ENCODE results near the gene SLC6A11. TPM values are rescaled to one million over a fixed set of nuclear protein-coding genes. Genes with fewer than 3 reads are reported as not detected.

The SLC6A11 gene
- total RNA-seq, 4 donors from 2014 or later, result 0.30 to 0.44 (median 0.42) TPM; not detected in 1

DNA sequence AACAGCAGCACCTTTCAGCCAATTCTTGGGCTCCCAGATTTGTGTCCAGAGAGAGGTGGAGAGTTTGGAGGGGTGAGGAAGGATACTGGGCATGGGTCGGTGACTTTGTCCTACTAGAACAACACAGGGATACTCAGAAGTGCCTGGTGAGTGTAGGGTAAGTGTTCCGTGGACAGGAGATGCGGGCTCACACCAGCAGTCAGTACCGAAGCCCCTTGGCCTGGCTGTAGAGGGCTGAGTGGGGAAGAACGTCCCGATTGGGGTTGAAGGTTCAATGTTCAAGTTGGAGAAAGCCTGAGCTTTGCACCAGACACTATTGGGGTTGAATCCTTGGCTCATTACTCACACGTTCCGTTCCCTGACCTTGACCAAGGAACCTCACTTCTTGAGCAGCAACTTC is 40.8 kb upstream of the SLC6A11 start:
- Histone ChIP-seq H3K27me3 (peaks cover 0 to 17% of the 10 kb centered on the region in 2 donors), H3K9me3 (peaks cover 0 to 19% (median 0%) of the 10 kb centered on the region in 4 donors), H3K4me1 (no peaks in the 10 kb centered on the region), H3K36me3 (no peaks in the 10 kb centered on the region), H3K27ac (no peak overlapping the region), H3K4me3 (no peak overlapping the region)
- no peak for DNase-seq (ENCODE audit: low spot score in 2 of 2)
- WGBS, 2 donors, result 78 to 81% methylated on average over 8 of the region's 8 CpGs
- TF ChIP-seq, protein P1, sequence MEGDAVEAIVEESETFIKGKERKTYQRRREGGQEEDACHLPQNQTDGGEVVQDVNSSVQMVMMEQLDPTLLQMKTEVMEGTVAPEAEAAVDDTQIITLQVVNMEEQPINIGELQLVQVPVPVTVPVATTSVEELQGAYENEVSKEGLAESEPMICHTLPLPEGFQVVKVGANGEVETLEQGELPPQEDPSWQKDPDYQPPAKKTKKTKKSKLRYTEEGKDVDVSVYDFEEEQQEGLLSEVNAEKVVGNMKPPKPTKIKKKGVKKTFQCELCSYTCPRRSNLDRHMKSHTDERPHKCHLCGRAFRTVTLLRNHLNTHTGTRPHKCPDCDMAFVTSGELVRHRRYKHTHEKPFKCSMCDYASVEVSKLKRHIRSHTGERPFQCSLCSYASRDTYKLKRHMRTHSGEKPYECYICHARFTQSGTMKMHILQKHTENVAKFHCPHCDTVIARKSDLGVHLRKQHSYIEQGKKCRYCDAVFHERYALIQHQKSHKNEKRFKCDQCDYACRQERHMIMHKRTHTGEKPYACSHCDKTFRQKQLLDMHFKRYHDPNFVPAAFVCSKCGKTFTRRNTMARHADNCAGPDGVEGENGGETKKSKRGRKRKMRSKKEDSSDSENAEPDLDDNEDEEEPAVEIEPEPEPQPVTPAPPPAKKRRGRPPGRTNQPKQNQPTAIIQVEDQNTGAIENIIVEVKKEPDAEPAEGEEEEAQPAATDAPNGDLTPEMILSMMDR (IDR thresholded peaks at IDR 0.05), result no peak
- TF ChIP-seq EP300 (IDR thresholded peaks at IDR 0.05), result no peak
- TF ChIP-seq POLR2A (IDR thresholded peaks at IDR 0.05), result no peak

DNA sequence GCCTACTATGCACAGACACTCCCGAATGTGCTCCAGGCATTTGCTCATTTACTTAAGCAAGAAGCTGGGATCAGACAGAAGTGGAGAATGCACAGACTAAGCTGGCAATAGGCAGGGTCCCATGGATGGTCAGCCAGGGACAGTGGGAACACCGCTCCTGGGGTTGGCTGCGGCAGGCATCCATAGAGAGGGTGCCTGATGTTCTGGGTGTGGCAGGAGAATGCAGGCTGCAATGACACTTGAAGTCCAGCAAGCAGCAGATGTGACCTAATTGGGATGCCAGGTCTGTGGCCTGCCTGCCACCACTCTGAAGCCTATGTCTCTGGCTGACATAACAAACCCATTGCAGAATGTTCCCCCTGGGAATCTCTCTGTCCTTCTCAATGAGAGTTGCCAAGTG is 40.2 kb upstream of the SLC6A11 start:
- Histone ChIP-seq H3K36me3 (no peaks in the 10 kb centered on the region), H3K27ac (no peak overlapping the region), H3K4me1 (no peaks in the 10 kb centered on the region), H3K4me3 (no peak overlapping the region), H3K9me3 (peaks cover 0 to 19% (median 0%) of the 10 kb centered on the region in 4 donors), H3K27me3 (peaks cover 0 to 17% of the 10 kb centered on the region in 2 donors)
- WGBS, 2 donors, result 86 to 90% methylated on average over 3 of the region's 3 CpGs
- DNase-seq (ENCODE audit: low spot score in 2 of 2), result no peak
- TF ChIP-seq, protein P1 (IDR thresholded peaks at IDR 0.05), result no peak
- TF ChIP-seq EP300 (IDR thresholded peaks at IDR 0.05) (no peak), POLR2A (IDR thresholded peaks at IDR 0.05) (no peak)

DNA sequence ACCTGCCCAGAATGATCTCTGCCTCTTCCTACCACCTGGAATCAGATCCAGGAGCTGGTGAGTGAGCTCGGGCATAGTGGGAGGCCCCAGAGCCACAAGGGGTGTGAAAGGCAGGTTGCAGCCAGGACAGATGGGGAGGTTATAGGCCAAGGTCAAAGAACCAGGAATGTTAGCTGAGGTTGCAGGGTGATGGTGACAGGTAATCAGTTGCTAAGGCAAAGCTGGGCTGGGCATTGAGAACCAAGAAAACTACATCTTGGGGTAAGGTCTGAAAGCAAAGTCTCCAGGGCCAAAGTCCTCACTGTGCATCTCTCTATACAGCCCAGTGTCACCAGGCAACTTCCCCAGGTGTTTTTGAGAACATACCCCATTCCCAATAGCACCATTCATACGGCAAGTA is 38.4 kb upstream of the SLC6A11 start:
- Histone ChIP-seq H3K27me3 (peaks cover 0 to 8% of the 10 kb centered on the region in 2 donors), H3K9me3 (peaks cover 0 to 18% (median 0%) of the 10 kb centered on the region in 4 donors), H3K36me3 (no peaks in the 10 kb centered on the region), H3K4me1 (no peaks in the 10 kb centered on the region), H3K27ac (no peak overlapping the region), H3K4me3 (no peak overlapping the region)
- no peak for TF ChIP-seq EP300 (IDR thresholded peaks at IDR 0.05)
- TF ChIP-seq, protein P1 (IDR thresholded peaks at IDR 0.05), result no peak
- TF ChIP-seq POLR2A (IDR thresholded peaks at IDR 0.05), result no peak
- WGBS, 2 donors, result 62 to 73% methylated on average over 2 of the region's 2 CpGs
- DNase-seq (ENCODE audit: low spot score in 2 of 2), result no peak

DNA sequence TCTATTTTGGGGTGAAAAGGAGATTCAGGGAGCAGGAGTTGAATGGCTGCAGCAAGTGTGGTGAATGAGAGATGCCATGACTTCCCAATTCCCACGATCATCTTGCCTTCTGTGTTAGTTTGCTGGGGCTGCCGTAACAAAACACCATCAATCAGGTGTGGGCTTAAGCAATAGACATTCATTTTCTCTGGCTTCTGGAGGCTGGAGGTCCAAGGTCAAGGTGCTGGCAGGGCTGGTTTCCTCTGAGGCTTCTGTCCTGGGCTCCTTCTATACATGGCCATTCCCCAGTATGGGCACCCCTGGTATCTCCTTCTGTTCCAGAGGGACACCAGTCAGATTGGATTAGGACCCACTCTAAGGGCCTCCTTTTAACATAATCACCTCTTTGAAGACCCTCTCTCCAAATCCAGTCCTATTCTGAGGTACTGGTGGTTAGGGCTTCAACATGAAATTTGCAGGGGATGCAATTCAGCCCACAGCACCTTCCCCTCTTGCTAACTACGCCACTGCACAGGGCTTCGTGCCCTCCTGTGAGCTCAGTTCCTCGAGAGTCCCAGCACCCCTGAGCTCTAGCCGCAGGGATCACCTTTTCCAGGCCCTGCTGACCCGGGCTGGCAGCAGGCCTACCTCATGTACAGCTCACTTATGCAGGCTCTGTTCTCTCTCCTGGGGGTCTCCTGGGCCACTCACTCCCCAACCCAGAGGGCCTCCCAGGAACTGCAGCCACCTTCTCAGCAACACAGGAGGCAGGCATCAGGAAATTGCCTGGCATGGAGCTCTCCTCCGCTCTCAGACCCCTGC is 37.3 kb upstream of the SLC6A11 start:
- 78 to 82% methylated on average over 7 to 8 of the region's 8 CpGs for WGBS, 2 donors
- Histone ChIP-seq H3K36me3 (no peaks in the 10 kb centered on the region), H3K27ac (no peak overlapping the region), H3K4me1 (no peaks in the 10 kb centered on the region), H3K4me3 (no peak overlapping the region), H3K9me3 (peaks cover 0 to 8% (median 0%) of the 10 kb centered on the region in 4 donors), H3K27me3 (peaks cover 0 to 3% of the 10 kb centered on the region in 2 donors)
- DNase-seq (ENCODE audit: low spot score in 2 of 2), result no peak
- TF ChIP-seq POLR2A (IDR thresholded peaks at IDR 0.05) (no peak), EP300 (IDR thresholded peaks at IDR 0.05) (no peak)
- TF ChIP-seq, protein P1 (IDR thresholded peaks at IDR 0.05), result no peak

DNA sequence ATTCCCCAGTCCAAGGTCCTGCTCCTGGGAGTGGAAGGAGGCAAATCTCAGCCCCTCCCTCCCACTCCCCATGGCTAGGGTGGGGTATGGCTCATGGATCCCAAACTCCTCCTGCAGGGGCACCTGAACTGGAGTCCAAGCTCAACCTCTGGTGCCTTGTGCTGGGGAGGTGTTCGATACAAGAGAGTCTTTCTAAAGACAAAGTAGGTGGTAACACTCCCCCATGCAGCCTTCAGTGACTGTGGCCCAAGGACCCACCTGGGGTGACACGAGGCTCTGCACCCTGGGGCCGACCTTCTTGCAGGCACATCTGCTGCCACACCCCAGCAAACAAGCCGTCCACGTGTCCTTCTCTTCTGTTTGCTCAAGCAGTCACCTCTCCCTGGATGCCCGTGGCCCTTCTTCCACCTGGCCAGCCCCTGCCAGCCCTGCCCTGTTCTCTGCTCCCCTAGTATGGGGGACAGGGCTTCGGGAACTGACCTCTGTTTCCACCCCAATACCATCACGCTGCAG is 36.7 kb upstream of the SLC6A11 start:
- Histone ChIP-seq H3K4me1 (no peaks in the 10 kb centered on the region), H3K4me3 (no peak overlapping the region), H3K36me3 (no peaks in the 10 kb centered on the region), H3K9me3 (peaks cover 0 to 1% (median 0%) of the 10 kb centered on the region in 4 donors), H3K27ac (no peak overlapping the region), H3K27me3 (no peaks in the 10 kb centered on the region)
- TF ChIP-seq POLR2A (IDR thresholded peaks at IDR 0.05) (no peak), EP300 (IDR thresholded peaks at IDR 0.05) (no peak)
- TF ChIP-seq, protein P1 (IDR thresholded peaks at IDR 0.05), result no peak
- no peak for DNase-seq (ENCODE audit: low spot score in 2 of 2)
- 76 to 83% methylated on average over 7 to 8 of the region's 8 CpGs for WGBS, 2 donors

All from tibial nerve (tissue), 4 donors.